ENCODE data around the gene HNRNPF.

HNRNPF gene

GRCh38 chr10:43376046-43376635 is 32.8 kb downstream of the HNRNPF start:
- DNase-seq: no peak

- DNase-seq: no peak
Observed at GRCh38 chr10:43375401-43376020, 33.5 kb downstream of the HNRNPF start.

GRCh38 chr10:43374194-43374593 is 34.8 kb downstream of the HNRNPF start:
- DNase-seq: no peak

- no peak for DNase-seq
Observed at GRCh38 chr10:43373461-43373860, 35.5 kb downstream of the HNRNPF start.

GRCh38 chr10:43372765-43373361 is 36.1 kb downstream of the HNRNPF start:
- peak in 11 of 14 donors; percentile 28 to 82 (median 72) for DNase-seq

GRCh38 chr10:43371418-43371817 is 37.6 kb downstream of the HNRNPF start, which contains the start of gene FXYD4:
Gene FXYD4, plus strand, starts transcription at chr10:43371636. Its CDS starts 2,111 bp downstream, at chr10:43373747.
- DNase-seq: no peak

- DNase-seq: no peak
Observed at GRCh38 chr10:43370671-43371215, 38.2 kb downstream of the HNRNPF start.

GRCh38 chr10:43369921-43370320 is 39.1 kb downstream of the HNRNPF start:
- no peak for DNase-seq

- no peak for DNase-seq
Observed at GRCh38 chr10:43365001-43365400, 44.0 kb downstream of the HNRNPF start.

GRCh38 chr10:43362191-43362839 is 46.7 kb downstream of the HNRNPF start:
- DNase-seq: peak; percentile 30 to 94 (median 80)

GRCh38 chr10:43361547-43362190 is 47.3 kb downstream of the HNRNPF start:
- DNase-seq: no peak

- no peak for DNase-seq
Observed at GRCh38 chr10:43360086-43360485, 48.9 kb downstream of the HNRNPF start.

- peak in 1 of 14 donors; percentile 17 for DNase-seq
Observed at GRCh38 chr10:43355749-43356371, 53.1 kb downstream of the HNRNPF start.

- no peak for DNase-seq
Observed at GRCh38 chr10:43354879-43355380, 54.1 kb downstream of the HNRNPF start.

- DNase-seq: no peak
Observed at GRCh38 chr10:43354330-43354635, 54.7 kb downstream of the HNRNPF start.

GRCh38 chr10:43353495-43354329 is 55.3 kb downstream of the HNRNPF start:
- no peak for DNase-seq

- no peak for DNase-seq
Observed at GRCh38 chr10:43352951-43353350, 56.0 kb downstream of the HNRNPF start.

- no peak for DNase-seq
Observed at GRCh38 chr10:43351301-43351700, 57.7 kb downstream of the HNRNPF start.

GRCh38 chr10:43350686-43351085 is 58.3 kb downstream of the HNRNPF start:
- peak in 1 of 14 donors; percentile 47 for DNase-seq

GRCh38 chr10:43350156-43350555 is 58.8 kb downstream of the HNRNPF start:
- no peak for DNase-seq

All from C1 segment of cervical spinal cord (tissue), 14 donors.